ENCODE measurements around the gene UMODL1.
A peak's percentile ranks its signal among the peaks of the same experiment; 100 is the strongest.
"Not testable (repeated sequence)": the region's sequence is repeated elsewhere in the genome, so short reads cannot be mapped to it uniquely, and the experiment has no call there.

Gene UMODL1

DNA sequence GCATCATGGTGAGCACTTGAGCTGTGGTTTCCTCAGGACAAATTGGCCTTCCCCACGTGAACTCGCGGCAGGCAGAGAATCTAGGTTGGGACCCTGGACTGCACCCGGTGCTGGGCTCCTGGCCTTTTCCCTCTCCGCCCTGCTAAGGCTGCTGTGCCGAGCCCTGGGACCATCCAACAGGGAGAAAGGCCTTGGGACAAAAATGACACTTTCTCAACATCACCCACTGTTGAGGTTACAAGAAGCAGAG lies 9.2 kb upstream of the UMODL1 start:
- DNase-seq: no peak

DNA sequence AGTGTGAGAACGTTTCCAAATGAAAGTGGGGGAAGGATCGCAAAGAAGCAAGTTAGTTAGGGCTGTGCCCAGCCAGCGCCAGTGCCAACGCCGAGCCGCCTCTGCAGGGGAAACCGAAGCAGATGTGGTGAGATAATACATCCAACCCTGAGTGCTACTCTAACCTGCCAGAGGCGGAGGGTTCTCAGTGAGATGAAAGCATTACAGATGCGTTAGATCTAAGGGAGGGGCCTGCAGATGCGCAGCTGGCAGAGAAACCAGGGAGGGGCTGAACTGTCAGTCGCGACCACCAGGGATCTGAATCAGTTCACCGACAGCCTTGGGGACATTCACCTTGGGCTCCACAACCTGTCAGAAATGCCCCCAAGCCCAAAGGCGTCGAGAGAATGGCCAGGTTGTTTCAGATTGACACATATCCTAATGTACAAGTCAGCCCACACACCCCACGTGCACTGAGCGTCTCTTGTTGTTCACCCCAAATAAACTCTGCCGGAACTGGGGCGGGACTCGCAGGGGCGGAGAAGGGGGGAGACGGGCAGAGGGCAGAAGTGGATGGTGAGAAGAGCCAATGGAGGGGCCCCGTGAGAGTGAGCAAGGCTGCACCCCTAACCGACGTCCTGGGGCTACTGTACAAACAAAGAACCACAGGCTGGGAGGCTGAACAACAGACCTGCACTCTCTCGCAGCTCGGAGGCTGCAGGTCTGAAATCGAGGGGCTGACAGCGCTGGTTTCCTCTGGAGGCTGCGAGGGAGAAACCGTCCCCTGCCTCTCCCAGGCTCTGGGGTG lies 8.7 kb upstream of the UMODL1 start:
- no peak for DNase-seq

DNA sequence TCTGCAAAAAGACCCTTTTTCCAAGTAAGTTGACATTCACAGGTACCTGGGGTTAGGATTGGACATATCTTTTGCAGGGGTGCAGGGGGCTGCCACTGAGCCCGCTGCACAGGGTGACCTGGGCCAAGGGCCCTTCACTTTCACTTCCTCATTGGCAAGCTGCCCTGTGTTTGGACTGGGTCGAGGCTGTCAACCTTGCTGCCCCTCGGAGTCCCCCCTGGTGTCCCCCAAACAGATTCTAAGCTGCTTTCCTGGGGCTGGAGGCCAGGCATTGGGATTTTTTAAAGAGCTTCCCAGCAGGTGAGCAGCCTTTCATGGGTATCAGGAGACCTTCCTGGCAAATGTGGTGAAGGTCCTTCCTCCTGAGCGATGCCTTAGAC lies 7.9 kb upstream of the UMODL1 start:
- DNase-seq: no peak

DNA sequence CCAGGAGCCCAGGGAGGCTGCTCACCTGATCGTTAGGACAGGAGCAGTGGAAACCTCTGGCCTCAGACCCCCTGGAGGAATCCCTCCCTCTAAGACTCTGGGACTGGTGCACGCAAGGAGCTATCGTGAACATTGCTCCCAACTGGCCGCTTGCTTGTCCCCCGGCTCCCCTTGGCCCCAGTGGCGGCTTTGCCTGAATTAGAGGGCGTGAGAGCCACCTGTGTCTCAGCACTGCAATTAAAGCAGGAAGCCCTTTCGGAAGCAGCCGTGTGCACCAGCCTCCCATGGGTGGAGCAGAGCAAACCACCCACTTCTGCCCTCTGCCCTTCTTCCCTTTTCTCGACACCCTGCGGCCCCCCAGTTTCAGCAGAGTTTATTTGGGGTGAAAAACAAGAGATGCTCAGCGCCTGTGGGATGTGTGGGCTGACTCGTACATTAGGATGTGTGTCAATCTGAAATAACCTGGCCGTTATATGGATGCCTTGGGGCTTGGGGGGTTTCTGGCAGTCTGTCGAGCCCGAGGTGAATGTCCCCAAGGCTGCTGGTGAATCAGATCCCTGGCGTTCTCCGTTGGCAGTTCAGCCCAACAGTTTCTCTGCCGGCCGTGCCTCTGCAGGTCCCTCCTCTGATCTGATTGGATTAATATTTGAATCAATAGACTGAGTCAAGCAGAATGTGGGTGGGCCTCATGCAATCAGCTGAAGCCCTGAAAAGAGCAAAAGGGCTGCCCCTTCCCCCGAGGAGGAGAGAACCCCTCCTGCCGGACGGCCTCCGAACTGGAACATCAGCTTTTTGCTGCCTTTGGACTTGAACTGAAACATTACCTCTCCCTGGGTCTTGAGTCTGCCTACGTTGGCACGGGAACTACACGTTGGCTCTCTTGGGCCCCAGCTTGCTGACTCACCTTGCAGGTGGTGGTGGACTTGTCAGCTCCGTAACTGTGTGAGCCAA lies 7.3 kb upstream of the UMODL1 start:
- peak; percentile 18 to 57 for DNase-seq

DNA sequence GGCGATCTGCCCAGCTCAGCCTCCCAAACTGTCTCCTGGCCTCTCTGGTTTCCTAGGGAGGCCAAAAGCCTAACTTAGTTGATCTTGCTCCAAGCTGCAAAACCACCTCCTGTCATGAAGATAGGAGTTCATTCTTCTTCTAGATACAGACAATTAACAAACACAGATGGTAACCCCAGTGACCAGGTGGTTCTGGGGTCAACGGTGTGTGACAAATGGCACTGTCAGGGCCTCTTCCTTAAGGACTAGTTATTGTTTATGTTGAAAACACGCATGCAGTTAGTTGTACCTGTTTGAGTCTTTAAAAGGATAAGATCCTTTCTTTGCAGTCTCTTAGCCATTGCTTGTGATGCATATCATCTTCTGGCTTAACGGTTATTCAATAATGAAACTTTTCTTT lies 4.6 kb upstream of the UMODL1 start:
- DNase-seq: no peak

DNA sequence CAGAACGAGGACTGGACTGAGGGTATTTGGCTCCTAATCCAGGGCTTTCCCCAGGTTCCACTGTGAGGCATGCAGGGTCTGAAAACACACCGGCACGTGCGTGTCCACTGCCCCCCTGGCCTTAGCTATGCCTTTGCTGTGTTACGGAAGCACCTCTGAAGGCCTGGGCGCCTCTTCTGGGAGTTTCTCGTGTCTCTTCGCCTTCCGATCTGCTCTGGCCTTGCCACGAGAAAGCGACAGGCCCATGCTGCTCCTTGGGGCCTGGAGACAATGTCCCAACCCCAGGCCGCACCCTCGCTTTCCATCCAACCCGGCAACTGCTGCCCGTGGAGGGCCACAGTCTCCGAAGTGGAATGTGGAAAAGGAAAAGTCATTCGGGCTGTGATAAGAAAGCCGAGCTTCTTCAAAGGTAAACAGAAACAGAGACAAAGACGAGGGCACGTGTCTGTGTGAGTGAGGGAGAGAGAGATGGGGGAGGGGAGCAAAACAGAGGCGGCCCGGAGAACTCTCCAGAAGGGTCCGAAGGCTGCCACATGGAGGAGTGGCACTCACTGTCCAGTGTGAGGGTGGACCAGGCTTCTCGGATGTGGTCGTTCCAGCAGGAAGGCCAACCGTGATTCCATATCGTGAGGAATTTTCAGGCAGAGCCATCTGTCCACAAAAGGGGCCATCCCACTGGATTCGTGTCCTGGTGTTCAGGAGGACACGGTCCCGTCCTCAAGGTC lies 3.4 kb upstream of the UMODL1 start:
- no peak for DNase-seq

DNA sequence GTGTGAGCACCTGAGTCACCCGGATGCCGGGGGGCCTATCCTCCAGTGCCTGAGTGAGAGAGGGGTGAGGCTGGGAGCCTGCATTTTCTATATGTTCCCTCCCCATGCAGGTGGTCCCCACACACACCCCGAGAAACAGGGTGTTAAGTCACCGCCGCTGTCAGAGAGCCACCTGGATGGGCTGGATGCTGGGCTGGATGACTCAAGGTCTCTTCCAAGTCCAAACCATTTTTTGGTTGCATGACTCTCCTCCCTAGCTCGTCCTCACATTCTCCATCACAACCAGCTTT lies 2.9 kb upstream of the UMODL1 start:
- DNase-seq: no peak

DNA sequence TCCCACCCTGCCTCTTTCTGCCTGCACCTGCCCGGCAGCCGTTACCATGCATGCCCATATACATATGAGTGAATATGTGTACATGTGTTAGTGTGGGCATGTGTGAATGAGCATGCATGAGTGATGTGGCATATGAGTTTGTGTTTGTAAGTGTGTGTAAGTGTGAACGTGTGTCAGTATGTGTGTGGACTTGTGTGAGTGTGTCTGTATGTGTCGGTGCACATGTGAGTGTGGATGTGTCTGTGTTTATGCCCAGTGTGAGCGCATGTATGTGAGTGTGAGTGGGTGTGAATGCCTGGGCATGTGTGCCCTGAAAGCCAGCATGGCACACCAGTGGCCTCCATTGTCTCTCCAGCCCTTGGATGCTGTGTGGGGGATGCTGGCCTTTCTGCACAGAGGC lies 2.5 kb upstream of the UMODL1 start:
- no peak for DNase-seq

DNA sequence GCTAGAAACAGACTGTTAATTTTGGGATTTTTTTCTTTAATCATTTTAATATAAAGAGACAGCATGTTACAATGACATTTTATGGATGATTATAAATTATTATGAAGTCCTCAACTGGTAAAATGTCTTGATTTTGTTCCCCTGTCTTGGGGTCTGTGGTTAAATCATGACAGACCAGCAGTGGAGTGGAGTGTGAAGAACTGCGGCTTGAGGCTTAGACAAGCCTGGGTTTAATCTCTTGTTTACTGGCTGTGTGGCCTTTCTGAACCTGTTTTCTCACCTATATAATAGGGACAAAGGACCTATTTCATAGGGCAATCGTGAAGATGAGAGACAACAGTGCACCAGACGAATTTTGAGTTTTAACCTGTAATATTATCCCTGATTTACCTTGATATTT lies 1.8 kb upstream of the UMODL1 start:
- DNase-seq: no peak

DNA sequence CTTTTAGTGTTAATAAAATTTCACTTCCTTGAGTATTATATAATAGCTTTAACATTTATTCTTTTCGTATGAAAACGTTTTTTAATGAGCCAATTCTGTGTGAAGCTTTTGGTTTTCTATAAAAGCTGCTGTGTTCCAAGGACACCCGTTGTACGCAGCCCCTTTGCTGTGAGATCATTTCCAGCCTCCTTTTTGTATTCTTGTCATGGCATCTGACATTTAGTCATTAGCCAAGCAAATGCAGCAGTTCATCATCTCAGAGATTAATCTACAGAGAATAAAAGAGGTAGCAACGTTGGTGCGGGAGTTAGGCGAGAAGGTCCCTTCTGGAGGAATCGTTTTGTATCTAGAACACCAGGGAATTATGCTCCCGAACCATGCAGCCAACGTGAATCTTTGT lies 1.3 kb upstream of the UMODL1 start:
- DNase-seq: no peak

DNA sequence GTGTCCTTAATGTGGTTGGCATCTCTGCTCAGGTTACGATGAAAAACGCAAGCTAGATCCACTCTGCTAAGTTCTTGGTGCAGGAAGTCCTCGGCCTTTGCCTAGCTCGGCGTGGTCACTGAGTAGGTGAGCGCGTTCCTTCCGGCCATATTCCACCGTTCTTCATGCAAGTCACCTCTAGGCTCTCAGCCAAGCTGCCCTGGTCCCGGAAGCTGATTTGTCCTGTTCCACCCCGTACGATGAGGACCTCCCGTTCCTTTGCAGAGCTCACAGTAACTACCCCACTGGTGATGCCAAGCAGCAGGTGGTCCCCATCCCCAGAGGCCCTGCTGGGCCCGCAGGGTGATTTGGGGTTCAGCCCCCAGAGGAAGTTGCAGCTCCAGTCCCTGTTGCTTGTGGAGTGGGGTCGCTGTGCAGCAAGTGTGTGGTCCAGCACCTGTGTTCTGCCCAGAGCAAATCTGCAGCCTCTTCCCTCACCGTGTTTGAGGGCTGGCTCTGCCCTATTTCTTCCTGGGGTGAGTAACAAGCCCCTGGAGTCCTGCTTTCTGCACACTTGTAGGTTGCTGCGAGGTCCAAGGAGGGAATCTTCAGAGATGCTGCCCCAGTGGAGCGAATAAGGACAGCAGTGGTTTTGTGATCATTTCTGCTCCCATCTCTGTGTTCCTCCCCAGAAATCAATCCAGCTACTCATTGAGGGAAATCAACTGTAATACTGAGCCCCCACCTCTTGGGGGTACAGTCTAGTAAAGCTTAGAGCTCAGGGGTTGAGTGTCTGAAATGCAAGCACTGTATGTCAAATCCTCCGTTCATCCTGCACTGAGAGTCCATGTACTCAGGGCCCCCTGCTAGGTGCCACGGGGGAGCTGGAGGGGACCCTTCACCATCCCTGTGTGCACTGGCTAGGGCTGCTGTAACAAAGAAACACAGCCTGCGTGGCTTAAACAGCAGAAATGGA lies 2.3 kb downstream of the UMODL1 start:
- DNase-seq: no peak

DNA sequence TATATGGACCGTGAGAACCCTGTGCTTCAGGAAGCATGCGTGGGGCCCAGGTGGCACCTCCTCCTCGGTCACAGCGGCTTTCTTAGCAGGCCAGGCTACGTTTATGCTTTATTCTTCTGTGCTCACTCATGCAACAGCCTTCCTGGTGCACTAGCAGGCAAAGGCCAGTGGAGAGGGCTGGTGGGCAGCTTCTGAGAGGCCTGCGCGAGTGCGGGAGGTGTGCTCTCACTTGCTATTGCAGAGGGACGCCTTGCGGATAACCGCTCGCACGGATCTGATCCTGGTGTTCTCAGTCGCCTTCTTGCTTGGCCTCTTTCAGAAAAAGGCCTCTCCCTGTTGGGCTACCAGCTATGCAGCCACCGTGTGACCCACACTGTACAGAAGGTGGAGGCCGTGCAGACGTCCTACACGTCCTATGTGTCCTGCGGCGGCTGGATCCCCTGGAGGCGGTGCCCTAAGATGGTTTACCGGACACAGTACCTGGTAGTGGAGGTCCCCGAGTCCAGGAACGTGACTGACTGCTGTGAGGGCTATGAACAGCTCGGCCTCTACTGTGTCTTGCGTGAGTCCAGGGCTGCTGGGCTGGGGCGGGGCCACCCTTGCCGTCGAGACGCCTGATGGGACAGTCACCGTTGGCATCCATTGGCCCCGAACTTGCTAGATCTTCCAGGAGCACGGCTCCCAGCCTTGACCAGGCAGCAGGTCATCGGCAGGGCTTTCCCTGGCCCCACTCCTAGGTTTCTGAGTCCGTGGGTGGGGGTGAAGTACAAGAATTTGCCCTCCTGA lies 4.8 kb downstream of the UMODL1 start:
- DNase-seq: no peak

DNA sequence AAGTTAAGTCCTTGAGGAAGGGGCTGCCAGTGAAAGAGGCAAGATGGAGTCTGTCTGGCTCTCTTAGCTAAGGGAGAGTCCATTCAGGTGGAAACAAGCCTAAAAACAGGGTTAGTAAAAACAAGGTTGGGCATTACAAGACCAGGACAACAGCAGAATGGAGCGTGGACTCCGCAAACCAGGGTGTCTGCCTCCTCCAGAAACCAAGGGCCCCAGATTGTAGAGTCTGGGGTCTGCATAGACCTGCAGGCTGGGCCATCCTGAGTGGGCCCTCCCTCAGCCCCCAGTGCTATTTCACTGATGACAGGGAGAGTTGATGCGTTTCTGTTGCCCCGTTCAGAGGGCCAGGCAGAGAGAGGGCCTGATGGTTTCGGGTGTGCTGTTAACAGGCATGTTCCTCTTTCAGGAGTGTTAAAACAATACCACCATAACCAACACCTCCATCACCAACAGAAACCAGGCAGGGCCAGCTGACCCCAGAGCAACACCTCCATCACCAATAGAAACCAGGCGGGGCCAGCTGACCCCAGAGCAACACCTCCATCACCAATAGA lies 6.6 kb downstream of the UMODL1 start:
- not testable (repeated sequence) for DNase-seq

DNA sequence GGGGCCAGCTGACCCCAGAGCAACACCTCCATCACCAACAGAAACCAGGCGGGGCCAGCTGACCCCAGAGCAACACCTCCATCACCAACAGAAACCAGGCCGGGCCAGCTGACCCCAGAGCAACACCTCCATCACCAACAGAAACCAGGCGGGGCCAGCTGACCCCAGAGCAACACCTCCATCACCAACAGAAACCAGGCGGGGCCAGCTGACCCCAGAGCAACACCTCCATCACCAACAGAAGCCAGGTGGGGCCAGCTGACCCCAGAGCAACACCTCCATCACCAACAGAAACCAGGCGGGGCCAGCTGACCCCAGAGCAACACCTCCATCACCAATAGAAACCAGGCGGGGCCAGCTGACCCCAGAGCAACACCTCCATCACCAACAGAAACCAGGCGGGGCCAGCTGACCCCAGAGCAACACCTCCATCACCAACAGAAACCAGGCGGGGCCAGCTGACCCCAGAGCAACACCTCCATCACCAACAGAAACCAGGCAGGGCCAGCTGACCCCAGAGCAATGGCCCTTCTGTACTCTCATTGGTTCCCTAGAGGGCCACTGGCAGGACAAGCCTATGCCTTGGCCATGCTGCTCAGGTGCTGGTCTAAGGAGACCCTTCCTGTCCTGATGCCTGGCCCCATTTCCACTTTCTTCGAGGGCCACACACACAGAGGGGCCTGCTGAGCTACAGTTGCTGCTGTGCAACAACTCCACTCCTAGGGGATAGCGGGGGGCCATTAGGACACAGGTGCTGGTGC lies 7.3 kb downstream of the UMODL1 start:
- not testable (repeated sequence) for DNase-seq

DNA sequence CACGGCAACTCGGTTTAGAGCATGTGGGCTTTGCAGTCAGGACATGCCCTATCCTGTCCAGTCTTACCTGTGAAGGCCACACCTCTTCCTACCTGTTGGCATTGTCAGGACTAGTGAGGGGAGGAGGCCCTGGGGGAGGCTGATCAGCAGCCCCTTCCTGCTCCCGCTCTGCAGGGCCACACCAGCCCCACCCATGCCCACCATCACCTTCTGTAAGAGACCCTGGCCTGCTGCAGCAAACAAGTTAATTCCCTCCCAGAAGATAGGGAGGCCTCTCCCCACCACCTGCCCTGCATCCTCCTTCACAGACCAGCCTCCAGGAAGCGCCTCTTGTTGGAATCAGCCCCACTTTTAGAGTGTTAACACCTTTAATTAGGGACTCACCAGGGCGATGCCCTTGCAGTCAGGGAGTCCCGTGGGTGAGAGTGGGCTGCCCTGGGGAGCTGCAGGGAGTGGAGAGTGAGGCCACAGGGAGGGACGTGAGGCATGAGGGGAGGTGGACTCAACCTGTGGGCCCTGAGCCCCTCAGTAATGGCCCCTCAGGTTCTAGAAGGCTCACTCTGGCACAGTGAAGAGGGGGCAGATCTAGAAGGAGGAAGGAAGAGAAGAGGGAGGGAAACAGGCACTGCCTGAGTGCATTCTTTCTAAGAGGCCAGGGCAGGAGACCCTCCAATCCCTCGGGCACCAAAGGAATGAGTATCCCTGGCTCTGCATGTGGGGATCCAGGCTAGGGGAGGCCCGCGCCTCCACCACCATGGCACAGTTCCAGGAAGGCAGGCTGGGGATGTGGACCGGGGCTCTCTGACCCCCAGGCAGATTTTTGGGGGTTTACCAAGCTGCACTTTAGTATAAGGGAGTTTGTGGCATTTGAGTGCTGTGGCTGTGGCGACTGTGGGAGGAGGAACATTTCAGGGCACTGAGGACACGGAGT lies 8.2 kb downstream of the UMODL1 start:
- DNase-seq: no peak

DNA sequence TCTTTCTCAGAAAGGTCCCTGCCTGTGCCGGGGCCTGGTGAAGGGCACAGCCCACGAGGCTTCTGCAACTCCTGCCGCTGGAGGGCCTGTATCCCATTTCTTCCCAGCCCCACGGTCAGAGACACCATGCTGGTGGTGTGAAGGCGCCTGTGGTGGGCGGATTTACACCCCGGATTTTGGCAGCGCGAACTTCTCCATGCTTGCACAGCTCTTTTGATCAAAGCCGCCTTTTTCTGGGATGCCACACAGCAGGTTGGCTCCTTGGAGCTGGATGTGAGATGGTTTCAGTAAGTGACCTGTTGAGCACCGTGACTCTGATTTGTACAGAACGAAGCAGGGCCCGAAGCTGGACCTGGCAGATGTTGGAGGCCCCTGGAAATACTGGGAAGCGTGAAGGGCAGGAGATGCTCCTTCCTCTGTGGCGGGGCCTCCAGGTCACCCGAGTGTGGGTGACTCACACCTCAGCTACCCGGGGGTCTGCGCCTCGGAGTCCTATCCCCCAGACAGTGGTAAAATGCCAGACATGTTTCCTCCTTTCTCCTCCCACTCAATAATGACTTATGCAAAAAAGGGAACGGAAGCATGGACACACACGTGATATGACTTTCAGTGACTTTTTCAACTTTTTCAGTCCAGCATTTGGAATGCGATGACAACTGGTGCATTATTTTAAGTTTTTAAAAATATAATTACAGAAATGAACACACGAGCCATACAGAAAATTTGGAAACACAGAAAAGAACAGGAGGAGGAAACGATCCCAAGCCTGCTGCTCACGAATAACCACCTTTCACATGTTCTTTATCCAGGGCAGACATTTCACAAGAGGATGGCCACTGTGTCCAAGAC lies 9.0 kb downstream of the UMODL1 start:
- peak in 1 of 2 experiments; percentile 41 for DNase-seq

DNA sequence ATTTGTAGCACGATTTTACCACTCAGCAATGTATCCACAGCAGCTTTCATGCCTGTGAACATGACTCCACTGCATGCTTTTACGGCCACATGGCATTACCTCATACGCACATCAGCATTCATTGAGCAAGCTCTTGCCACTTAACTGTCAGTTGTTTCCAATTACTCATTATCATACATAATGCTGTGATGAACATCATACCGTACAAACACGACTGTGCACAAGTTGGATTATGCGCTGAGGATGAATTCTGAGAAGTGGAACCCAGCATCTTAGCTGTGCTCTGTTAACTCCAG lies 9.6 kb downstream of the UMODL1 start:
- peak; percentile 26 to 54 for DNase-seq

DNA sequence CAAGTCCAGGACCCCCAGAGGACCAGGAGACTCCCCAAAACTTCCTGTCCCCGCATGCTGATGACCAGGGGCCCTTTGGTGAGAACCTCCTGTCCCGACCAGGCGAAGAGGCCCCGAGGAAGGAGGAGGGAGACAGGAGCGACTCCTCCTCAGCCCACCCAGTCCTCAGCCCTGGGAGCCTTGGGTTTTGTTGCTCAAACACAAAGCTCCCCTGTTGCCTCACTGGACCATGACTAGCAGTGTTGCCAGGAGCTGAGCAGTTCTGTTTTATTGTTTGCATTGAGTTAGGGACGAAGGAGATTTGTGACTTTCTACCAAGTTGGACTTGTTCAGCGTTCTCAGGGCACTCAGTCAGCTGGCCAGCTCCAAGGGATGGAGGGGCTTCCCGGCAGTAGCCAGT lies 10.0 kb downstream of the UMODL1 start:
- DNase-seq: peak in 1 of 2 experiments; percentile 50

DNA sequence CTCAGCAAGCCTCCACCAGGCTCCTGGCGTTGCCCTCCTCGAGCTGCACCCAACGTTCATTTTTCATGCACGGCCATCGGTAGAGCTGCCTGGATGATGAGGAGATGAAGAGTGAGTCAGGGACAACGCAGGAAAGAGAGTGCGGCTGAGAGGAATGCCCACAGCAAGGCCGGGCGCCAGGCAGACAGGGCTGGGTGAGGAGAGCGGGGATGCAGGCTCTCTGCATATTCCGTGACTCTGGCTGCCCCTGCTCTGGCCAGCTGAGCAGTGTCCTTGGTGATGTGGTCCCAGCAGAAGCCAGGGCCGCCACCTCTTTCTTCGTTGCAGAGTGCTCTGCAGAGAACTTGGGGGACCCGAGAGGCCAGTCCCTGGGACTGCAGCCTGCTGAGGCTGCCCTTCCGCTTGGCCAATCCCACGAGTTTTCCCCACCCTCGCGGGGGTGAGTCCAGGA lies 10.8 kb downstream of the UMODL1 start:
- no peak for DNase-seq
